ENCODE results near the gene KRT33A.
A peak's percentile ranks its signal among the peaks of the same experiment; 100 is the strongest.
"Not testable (repeated sequence)": the region's sequence is repeated elsewhere in the genome, so short reads cannot be mapped to it uniquely, and the experiment has no call there.

KRT33A gene

GRCh38 chr17:41363881-41364280, 13.3 kb upstream of the KRT33A start:
- no peak for DNase-seq (ENCODE audit: low read depth)

- DNase-seq (ENCODE audit: low read depth): peak; percentile 98
Observed at GRCh38 chr17:41360296-41360995, 9.8 kb upstream of the KRT33A start.

GRCh38 chr17:41354536-41354935, 3.9 kb upstream of the KRT33A start:
- no peak for DNase-seq (ENCODE audit: low read depth)

DNA sequence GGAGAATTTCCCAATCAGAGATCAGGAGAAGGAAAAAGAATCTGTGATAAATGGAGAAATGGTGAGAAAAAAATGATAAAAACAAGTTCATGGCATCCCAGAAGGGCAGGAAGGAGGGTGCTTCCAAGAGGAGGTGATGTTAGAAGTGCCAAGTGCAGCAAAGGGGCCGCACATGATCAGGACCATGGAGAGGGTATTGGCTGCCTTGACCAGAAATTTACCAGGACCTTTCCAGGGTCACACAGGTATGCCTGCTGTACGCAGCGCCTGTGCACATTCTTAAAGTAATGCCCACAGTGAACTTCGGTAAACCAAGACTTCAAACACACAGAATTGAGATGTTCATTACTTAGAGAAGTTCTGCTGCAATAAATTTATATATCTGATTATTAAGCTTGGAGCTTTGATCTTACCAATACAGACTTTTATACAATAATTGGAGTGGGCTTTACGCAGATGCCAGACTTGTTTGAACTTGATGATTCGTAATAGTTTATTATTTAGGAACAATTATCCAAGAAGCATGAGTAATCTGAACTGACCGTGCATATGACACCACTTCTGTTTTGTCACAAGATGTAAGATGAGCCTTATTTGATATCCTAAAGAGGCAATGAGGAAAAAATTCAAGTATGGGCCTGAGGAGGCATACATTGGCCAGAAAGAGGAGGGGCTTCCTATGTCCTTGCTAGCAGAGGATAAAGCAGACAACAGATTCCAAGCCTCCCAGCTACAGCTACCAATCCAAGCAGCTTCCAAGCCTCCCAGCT, 2.2 kb upstream of the KRT33A start:
- DNase-seq (ENCODE audit: low read depth): no peak

GRCh38 chr17:41351177-41351576, 549 bp upstream of the KRT33A start:
- DNase-seq (ENCODE audit: low read depth): no peak

- DNase-seq (ENCODE audit: low read depth): no peak
Observed at GRCh38 chr17:41347869-41348760, 2.5 kb downstream of the KRT33A start.

DNA sequence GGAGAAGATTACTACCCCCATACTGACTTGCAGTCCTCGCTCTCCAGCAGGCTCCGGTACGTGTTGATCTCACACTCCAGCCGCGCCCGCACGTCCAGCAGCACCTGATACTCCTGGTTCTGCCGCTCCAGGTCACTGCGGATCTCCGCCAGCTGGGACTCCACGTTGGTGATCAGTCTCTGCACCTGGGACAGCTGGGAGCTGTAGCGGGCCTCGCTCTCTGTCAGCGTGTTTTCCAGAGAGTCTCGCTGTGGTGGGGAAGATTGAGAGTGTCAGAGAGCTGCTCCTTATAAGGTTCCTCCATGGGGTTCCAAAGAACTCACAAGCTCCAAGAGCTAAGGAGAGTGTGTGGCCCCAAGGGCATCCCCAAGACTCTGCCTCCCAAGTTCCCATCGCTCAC, 4.2 kb downstream of the KRT33A start:
- DNase-seq (ENCODE audit: low read depth): not testable (repeated sequence)

DNA sequence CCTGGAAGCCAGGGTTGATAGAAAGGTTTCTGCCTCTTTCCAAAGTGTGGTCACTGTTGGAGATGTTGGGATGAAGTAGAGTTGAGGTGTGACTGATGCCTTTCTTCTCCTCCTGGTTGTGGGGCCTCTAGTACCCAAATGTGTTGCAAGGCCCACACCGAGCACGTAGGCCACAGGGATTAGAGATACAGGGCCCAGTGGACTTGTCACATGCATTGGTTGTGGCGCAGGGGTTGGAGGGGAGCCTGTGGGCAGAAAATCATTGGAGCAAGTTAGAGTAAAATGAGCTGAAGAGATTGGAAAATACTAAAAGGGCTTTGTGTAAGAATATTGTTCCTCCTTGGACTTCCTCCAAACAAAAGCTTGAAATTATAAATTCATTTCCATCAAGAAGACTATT, 4.6 kb downstream of the KRT33A start:
- DNase-seq (ENCODE audit: low read depth): no peak

- DNase-seq (ENCODE audit: low read depth): no peak
Observed at GRCh38 chr17:41343029-41343428, 7.6 kb downstream of the KRT33A start.

DNA sequence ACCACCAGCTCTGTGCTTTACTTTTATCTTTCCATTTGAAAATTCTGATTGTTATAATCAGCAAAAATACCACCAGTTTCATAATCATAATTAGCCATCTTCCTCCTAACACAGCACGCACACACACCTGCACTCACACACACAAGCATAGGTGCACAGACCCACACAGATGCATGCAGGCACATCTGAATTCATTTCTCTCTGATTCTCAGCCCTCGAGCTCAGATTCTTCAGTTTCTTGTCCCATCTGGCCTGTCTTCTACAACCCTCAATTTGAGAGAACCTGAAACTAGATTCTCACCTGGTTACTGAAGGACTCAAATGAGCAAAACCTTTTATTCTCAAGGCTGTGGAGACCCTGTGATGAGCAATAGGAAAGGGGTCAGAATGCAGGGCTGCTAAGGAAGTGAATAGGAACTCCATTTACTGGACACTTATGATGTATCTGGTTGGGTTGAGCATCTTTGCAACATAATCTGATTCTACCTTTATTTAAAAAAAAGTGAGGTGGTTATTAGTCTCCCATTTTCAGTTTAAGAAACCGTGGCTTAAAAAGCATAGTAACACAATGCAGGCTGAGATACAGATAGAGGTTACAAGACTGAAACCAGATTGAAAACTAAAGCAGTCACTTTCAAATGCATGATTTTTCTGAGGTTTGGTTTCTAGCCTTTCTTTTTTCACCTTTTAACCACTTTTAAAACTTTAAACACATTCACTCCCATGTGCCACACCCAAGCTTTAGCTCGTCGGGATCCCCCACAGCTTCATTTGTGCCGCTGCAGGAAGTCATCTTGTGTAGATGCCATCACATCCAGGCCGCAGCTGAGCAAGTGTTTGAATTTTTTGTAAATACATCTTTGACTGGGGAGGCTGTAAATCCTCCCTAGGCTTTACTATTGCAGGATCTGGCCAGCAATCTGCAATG, 9.4 kb downstream of the KRT33A start:
- DNase-seq (ENCODE audit: low read depth): no peak

DNA sequence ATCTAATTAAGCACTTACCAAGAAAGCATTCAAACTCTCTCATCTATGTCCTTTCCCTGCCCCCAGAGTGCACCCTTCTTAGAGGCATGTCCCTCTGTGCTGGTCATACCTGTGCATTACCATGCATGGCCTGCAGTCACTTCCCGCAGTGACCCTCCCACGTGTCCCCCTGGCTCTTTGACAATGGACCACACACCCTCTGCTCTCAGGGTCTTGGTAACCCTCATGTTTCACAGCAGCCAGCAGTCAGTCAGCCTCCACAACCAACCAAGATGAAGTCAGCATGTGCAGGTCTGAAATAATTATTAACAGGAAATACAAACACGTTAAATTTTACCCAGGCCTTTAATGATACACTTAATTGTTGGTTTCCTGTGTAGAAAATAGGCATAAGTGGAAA, 10.1 kb downstream of the KRT33A start:
- DNase-seq (ENCODE audit: low read depth): no peak

DNA sequence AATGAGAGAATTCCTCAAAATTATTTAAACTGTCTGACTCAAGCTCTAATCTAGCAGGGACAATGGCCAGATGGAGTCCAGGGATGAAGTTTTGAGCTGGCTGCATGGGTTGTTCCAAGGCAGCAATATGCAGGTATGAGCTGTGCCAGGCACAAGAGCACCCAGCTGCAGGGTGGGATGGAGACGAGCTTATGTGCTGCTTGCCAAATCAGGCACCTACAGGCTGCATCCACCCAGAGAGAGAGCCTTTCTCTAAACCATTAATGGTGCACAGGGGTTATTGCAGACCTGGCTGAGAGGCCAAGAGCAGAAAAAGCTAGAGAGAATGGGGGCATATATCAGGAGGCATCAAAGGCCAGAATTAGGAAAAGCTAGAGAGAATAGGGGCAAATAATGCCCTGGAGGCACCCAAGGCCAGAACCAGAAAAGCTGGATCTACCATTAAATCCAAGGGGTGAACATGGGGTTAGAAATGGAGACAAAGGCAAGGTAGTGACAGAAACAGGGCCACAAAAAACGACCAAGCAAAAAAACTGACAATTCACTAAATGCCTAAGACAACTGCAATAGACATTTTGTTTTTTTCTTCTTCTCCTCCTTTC, 11.0 kb downstream of the KRT33A start:
- no peak for DNase-seq (ENCODE audit: low read depth)

DNA sequence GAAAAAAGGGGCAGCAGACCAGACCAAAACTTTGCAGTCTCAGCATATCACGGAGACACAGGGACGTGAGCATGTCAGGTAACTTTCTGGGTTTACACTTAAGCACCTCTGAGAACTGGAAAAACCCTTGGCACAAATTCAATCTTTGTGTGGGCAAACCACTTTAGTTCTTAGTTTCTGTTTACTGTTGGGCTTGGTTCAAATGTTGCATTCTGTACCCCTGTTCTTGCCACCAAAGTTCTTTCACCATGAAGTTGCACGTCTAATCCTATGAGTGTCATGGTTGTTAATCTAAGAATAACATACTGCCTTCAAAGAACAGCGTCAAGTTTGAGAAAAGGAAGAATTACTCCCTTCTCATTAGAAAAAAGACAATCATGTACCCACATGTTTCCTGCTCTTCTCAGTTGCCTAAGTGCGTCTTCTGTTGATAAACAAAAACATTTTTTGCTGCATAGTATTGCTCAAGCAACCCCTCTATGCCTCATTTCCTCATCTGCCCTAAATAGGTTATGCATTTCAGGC, 11.6 kb downstream of the KRT33A start:
- peak; percentile 81 for DNase-seq (ENCODE audit: low read depth)

- no peak for DNase-seq (ENCODE audit: low read depth)
Observed at GRCh38 chr17:41335747-41336146, 14.9 kb downstream of the KRT33A start.

DNA sequence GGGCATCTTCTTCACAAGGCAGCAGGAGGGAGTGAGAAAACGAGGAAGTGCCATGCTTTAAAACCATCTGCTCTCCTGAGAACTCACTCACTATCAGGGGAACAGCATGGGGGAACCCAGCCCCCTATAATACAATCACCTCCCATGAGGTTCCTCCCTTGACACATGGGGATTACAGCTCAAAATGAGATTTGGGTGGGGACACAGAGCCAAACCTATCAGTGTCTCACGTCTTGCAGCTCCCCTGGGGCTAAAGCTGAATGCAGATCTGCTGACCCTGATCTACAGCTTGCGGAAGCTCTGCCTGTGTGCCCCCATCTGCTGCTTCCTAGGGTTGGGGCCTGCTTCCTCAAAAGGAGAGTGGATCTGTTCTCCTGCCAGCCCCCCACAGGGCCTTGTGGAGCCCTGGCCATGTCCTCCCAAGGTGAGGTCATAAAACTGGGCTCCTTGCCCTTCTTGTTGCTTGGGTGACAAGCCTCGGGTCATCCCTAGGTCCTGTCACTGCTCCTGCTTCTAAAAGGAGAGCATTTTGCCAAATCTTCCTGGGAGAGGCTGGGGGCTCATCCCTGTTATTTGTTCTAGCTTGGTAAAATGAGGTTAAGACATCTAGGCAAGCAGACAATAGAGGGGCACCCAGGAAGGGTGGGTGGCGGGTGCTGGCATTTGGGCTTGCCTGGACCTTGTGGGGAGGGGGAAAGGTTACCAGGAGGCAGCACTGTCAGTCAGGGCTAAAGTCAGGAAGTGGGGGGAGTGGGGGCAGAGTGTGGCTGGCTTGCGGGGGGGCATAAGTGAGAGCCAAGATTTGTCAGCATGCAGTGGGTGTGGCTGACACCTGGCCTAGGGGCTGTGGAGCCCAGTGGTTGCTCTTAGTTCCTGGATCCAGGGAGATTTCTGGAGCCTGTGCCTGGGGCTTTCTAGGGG, 16.0 kb downstream of the KRT33A start:
- DNase-seq (ENCODE audit: low read depth): no peak

DNA sequence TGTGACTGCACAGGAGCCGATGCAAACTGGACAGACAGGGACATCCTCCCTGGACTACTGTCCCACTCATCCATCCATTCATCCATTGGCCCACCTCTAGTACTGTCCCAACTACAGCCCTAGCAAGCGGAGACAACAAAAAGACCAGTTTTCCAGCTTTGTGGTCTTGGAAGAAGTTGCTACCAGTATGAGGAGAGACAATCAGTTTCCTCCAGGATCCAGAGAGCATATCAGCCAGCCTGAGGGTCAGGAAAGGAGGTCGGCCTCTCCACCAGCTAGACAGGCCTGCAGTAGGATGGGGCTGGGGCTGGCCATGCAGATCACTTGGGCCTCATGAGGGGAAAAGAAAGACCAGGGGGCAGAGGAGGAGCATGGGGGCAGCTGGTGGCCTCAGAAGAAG, 16.8 kb downstream of the KRT33A start:
- DNase-seq (ENCODE audit: low read depth): no peak

- no peak for DNase-seq (ENCODE audit: low read depth)
Observed at GRCh38 chr17:41333098-41333497, 17.5 kb downstream of the KRT33A start.

DNA sequence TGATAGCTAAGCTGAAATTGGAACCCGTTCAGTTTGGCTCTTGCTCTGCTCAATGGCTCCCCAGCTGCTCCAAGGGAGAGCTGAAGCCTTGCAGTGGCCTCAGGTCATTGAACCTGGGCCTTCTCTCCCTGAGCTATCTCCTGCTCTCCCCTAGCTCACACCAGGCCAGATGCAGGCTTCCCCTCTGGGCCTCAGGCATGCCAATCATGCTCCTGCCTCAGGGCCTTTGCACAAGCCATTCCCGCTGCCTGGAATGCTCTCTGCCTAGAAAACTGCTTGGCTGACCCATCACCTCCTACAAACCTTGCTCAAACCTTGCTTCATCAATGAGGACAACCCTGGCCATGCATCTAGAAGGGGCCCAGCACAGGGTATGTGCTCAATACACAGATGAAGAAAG, 18.4 kb downstream of the KRT33A start:
- no peak for DNase-seq (ENCODE audit: low read depth)

DNA sequence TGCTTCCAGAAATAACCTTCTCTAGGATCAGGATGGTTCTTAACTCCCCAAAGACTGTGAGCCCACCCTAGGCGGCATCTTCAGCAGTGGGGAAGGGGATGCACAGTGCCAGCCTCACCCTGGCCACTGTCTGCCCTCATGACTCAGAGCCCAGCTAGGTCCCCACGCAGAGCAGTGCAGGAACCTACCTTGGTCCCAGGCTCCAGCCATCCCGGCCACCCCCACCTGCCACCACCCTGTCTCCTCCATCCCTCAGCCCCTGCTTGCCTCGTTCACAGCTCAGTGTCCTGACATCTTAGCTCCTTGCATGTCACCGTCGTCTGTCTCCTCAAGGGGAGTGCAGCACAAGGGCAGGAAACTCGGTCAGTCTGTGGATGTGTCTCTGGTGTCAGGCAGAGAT, 19.0 kb downstream of the KRT33A start:
- no peak for DNase-seq (ENCODE audit: low read depth)
